ENCODE data around the gene AHRR. TPM values are rescaled to one million over a fixed set of nuclear protein-coding genes. Genes with fewer than 3 reads are reported as not detected.

Gene AHRR
- polyA plus RNA-seq, 3 donors = 0.15 TPM; not detected in 1

- Histone ChIP-seq H2AFZ (ENCODE audit: insufficient read depth, low read depth, low read length, poor library complexity, severe bottlenecking) (no peak overlapping the region), H3K9ac (ENCODE audit: insufficient read depth, low read length, poor library complexity, severe bottlenecking) (no peak overlapping the region), H3K9me3 (replicated peaks in 1 of 2; ENCODE audit: control insufficient read depth in 1 of 2, insufficient read depth in 1 of 2, low read length in 2 of 2) (no peaks in the 10 kb centered on the region), H3K27ac (ENCODE audit: low read depth in 1 of 2, low read length in 2 of 2) (no peak overlapping the region), H3K4me1 (ENCODE audit: control insufficient read depth in 1 of 2, insufficient read depth in 2 of 2, low read length in 2 of 2) (peaks cover 0 to 16% of the 10 kb centered on the region in 2 donors), H3K36me3 (replicated peaks in 1 of 2; ENCODE audit: control insufficient read depth in 1 of 2, insufficient read depth in 2 of 2, low read length in 2 of 2) (no peaks in the 10 kb centered on the region), H3K79me2 (ENCODE audit: insufficient read depth, low read length) (no peaks in the 10 kb centered on the region), H4K20me1 (ENCODE audit: insufficient read depth, low read length) (no peaks in the 10 kb centered on the region), H3K4me3 (replicated peaks in 1 of 3; ENCODE audit: low read depth in 2 of 3, low read length in 3 of 3) (no peak overlapping the region), H3K27me3 (ENCODE audit: control insufficient read depth in 2 of 2, insufficient read depth in 2 of 2, low read length in 2 of 2) (peaks cover 0 to 36% of the 10 kb centered on the region in 2 donors), H3K4me2 (replicated peaks; ENCODE audit: extremely low read depth, low read length, poor library complexity, severe bottlenecking) (no peak overlapping the region)
- Mint-ChIP-seq H3K27ac (peak overlapping the region in 1 of 7 donors; percentile 58), H3K4me1 (no peaks in the 10 kb centered on the region), H3K9me3 (no peaks in the 10 kb centered on the region), H3K4me3 (no peak overlapping the region), H3K27me3 (ENCODE audit: low read depth in 3 of 3) (peaks cover 21 to 51% (median 31%) of the 10 kb centered on the region in 3 donors), H3K36me3 (no peaks in the 10 kb centered on the region)
- 95% methylated on average over 20 of the region's 30 CpGs for WGBS (ENCODE audit: insufficient coverage)
- no peak for DNase-seq
- TF ChIP-seq, protein P1, sequence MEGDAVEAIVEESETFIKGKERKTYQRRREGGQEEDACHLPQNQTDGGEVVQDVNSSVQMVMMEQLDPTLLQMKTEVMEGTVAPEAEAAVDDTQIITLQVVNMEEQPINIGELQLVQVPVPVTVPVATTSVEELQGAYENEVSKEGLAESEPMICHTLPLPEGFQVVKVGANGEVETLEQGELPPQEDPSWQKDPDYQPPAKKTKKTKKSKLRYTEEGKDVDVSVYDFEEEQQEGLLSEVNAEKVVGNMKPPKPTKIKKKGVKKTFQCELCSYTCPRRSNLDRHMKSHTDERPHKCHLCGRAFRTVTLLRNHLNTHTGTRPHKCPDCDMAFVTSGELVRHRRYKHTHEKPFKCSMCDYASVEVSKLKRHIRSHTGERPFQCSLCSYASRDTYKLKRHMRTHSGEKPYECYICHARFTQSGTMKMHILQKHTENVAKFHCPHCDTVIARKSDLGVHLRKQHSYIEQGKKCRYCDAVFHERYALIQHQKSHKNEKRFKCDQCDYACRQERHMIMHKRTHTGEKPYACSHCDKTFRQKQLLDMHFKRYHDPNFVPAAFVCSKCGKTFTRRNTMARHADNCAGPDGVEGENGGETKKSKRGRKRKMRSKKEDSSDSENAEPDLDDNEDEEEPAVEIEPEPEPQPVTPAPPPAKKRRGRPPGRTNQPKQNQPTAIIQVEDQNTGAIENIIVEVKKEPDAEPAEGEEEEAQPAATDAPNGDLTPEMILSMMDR (IDR thresholded peaks at IDR 0.05) = no peak
- intact Hi-C loops (cut with micrococcal nuclease) = no loop called here
Measured at GRCh38 chr5:375921-376798, 54.6 kb downstream of the AHRR start.

DNA sequence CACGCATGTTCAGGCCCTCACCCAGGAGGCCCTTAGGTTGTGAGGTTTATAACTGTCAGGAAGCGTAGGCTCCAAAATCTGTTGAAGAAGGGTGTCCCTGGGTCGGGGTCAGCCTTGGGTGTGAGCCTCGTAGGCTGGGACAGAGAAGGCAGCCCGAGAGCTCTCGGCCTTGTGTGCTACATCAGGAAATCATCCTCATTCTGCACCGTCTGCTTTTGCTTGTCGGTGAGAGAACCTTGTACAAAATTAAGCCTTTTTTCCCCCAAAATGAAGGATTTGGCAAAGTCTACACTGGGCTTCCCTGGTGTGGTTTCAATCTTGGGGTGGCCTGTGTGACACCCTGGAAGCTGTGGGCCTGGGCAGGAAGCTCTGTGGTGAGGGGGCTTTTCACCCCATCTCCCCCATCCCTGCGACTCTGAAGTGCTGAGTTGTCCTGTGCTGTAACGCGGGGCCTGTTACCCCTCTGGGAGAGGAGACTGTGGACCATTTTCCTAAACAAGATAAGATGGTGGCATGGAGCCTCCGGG lies 55.3 kb downstream of the AHRR start:
- Mint-ChIP-seq H3K27ac (no peak overlapping the region), H3K4me1 (no peaks in the 10 kb centered on the region), H3K36me3 (no peaks in the 10 kb centered on the region), H3K9me3 (peaks cover 0 to 3% (median 0%) of the 10 kb centered on the region in 7 donors), H3K4me3 (no peak overlapping the region), H3K27me3 (ENCODE audit: low read depth in 3 of 3) (peaks cover 16 to 45% (median 24%) of the 10 kb centered on the region in 3 donors)
- H3K4me1 ChIP-seq (ENCODE audit: control insufficient read depth in 1 of 2, insufficient read depth in 2 of 2, low read length in 2 of 2) = peaks cover 0 to 15% of the 10 kb centered on the region in 2 donors
- no peak overlapping the region for H3K4me3 ChIP-seq (replicated peaks in 1 of 3; ENCODE audit: low read depth in 2 of 3, low read length in 3 of 3)
- peaks cover 0 to 30% of the 10 kb centered on the region in 2 donors for H3K27me3 ChIP-seq (ENCODE audit: control insufficient read depth in 2 of 2, insufficient read depth in 2 of 2, low read length in 2 of 2)
- intact Hi-C loops (cut with micrococcal nuclease) = no loop called here
- no peak overlapping the region for H3K9ac ChIP-seq (ENCODE audit: insufficient read depth, low read length, poor library complexity, severe bottlenecking)
- H3K36me3 ChIP-seq (replicated peaks in 1 of 2; ENCODE audit: control insufficient read depth in 1 of 2, insufficient read depth in 2 of 2, low read length in 2 of 2) = no peaks in the 10 kb centered on the region
- WGBS (ENCODE audit: insufficient coverage) = 92% methylated on average over 9 of the region's 12 CpGs
- no peak overlapping the region for H3K27ac ChIP-seq (ENCODE audit: low read depth in 1 of 2, low read length in 2 of 2)
- H4K20me1 ChIP-seq (ENCODE audit: insufficient read depth, low read length) = no peaks in the 10 kb centered on the region
- no peak overlapping the region for H3K4me2 ChIP-seq (replicated peaks; ENCODE audit: extremely low read depth, low read length, poor library complexity, severe bottlenecking)
- TF ChIP-seq, protein P1 (IDR thresholded peaks at IDR 0.05) = no peak
- DNase-seq = no peak
- H3K9me3 ChIP-seq (replicated peaks in 1 of 2; ENCODE audit: control insufficient read depth in 1 of 2, insufficient read depth in 1 of 2, low read length in 2 of 2) = no peaks in the 10 kb centered on the region
- H2AFZ ChIP-seq (ENCODE audit: insufficient read depth, low read depth, low read length, poor library complexity, severe bottlenecking) = no peak overlapping the region
- H3K79me2 ChIP-seq (ENCODE audit: insufficient read depth, low read length) = no peaks in the 10 kb centered on the region
